T-helper 1 cell treated with Interleukin-12 subunit alpha and Interleukin-12 subunit beta and Interleukin-4 antibody, amounts not matched to agents 30 μg/mL and 1 μg/mL, for 36 hours (primary cell): ENCODE measurements around the gene DBR1.
A peak's percentile ranks its signal among the peaks of the same experiment; 100 is the strongest.

ENCODE experiments used
- H3K27ac Mint-ChIP-seq: one replicate; pipeline ENCODE4 v1.8.0; 2021; ENCODE audit warnings: mild to moderate bottlenecking, mixed read lengths
- H3K27me3 Mint-ChIP-seq: one replicate; pipeline ENCODE4 v1.8.0; 2021; ENCODE audit warnings: low read depth, mixed read lengths
- H3K36me3 Mint-ChIP-seq: one replicate; pipeline ENCODE4 v1.8.0; 2021; ENCODE audit warnings: low read depth, mixed read lengths
- H3K4me1 Mint-ChIP-seq: one replicate; pipeline ENCODE4 v1.8.0; 2021; ENCODE audit warnings: low read depth, mixed read lengths
- H3K4me3 Mint-ChIP-seq: one replicate; pipeline ENCODE4 v1.8.0; 2021; ENCODE audit warnings: mild to moderate bottlenecking, moderate library complexity, mixed read lengths
- H3K9me3 Mint-ChIP-seq: one replicate; pipeline ENCODE4 v1.8.0; 2021; ENCODE audit warnings: mixed read lengths

DBR1 gene

DNA sequence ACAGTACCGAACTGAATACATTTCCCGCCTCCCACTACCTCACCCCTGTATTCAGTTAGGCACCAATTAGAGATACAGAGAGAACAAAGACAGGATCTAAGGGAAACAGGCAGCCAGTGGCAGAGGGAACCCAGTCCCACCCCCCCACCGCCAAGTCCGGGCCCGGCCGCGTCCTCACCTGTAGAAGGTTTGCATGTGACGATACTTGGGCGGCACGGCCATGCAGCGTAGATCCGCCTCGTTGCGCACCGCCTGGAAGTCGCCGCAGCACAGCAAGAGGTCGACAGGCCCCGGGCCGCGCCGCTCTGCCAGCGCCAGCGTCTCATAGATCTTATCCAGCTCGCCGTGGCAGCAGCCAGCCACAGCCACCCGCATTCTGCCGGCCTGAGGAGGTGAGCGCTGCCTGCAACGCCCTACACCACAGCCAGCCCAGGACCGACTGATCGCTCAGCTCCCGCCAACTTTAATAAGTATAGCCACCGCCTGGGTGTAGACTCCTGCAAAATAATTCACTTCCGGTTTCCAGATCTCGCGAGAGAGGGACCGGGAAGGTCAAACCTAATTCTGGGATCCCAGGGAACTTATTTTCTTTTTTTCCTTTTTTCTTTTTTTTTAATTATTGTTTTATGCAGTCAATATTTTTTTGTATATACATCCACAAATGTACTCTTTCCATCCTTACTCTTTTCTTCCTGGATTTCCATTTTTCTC lies at the start of gene DBR1:
DBR1 (minus strand) TSS at position 501 of the 711 bp plus-strand sequence; CDS start at position 375, 126 bp downstream.
- H3K36me3 Mint-ChIP-seq: peaks cover 16% of the 10 kb centered on the region
- peak within 1 kb of the TSS; percentile 95 for H3K4me3 Mint-ChIP-seq
- H3K27ac Mint-ChIP-seq: peak within 1 kb of the TSS; percentile 94
- no peaks in the 10 kb centered on the region for H3K9me3 Mint-ChIP-seq
- peaks cover 29% of the 10 kb centered on the region for H3K4me1 Mint-ChIP-seq
- H3K27me3 Mint-ChIP-seq: no peaks in the 10 kb centered on the region

GRCh38 chr3:138222942-138223287 lies 48.2 kb upstream of the DBR1 start:
- H3K36me3 Mint-ChIP-seq: peaks cover 36% of the 10 kb centered on the region
- no peaks in the 10 kb centered on the region for H3K9me3 Mint-ChIP-seq

GRCh38 chr3:138222131-138222941 lies 47.6 kb upstream of the DBR1 start:
- Mint-ChIP-seq H3K9me3 (no peaks in the 10 kb centered on the region), H3K36me3 (peaks cover 32% of the 10 kb centered on the region), H3K4me3 (no peak overlapping the region)

More at GRCh38 chr3:138222942-138223287, 48.2 kb upstream of the DBR1 start:
- no peaks in the 10 kb centered on the region for H3K27me3 Mint-ChIP-seq
- H3K4me3 Mint-ChIP-seq: no peak overlapping the region
- H3K4me1 Mint-ChIP-seq: peaks cover 20% of the 10 kb centered on the region
- peak overlapping the region; percentile 64 for H3K27ac Mint-ChIP-seq

DNA sequence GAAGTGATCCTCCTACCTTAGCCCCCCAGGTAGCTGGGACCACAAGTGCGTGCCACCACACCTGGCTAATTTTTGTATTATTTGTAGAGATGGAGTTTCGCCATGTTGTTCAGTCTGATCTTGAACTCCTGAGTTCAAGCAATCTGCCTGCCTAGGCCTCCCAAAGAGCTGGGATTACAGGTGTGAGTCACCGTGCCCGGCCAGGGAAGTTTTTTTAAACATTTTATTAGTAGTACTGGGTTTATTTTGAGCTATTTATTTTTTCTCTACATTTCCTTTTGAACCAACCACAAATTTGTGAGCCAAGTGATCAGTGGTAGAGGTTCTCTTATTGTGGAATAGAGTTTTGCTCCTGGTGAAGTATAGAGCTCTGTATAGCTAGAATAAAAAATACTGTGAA lies 46.1 kb upstream of the DBR1 start:
- Mint-ChIP-seq H3K9me3 (no peaks in the 10 kb centered on the region), H3K27ac (no peak overlapping the region), H3K27me3 (no peaks in the 10 kb centered on the region), H3K4me3 (no peak overlapping the region), H3K36me3 (peaks cover 27% of the 10 kb centered on the region), H3K4me1 (peaks cover 20% of the 10 kb centered on the region)

More at GRCh38 chr3:138222131-138222941, 47.6 kb upstream of the DBR1 start:
- H3K4me1 Mint-ChIP-seq: peaks cover 20% of the 10 kb centered on the region
- H3K27ac Mint-ChIP-seq: peak overlapping the region; percentile 64
- H3K27me3 Mint-ChIP-seq: no peaks in the 10 kb centered on the region

DNA sequence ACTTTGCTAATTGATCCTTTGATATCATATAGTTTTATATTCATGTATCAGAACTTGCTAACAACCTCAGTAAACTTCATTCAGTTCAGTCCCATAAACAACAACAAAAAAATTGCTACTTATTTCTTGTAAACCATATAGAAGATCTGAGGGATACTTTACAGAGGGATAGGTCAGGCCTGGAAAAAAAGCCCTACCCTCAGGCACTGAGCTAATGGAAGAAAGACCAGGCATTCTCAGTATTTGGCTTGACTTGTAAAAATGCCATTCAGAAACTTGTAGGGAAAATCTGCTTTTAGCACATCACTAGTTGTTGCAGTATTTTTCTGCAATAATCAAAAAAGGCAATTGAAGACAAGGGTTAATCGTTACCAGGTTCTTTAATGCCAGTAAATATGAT lies 45.5 kb upstream of the DBR1 start:
- no peak overlapping the region for H3K27ac Mint-ChIP-seq
- no peak overlapping the region for H3K4me3 Mint-ChIP-seq
- peaks cover 20% of the 10 kb centered on the region for H3K4me1 Mint-ChIP-seq
- no peaks in the 10 kb centered on the region for H3K27me3 Mint-ChIP-seq
- H3K36me3 Mint-ChIP-seq: peaks cover 22% of the 10 kb centered on the region
- no peaks in the 10 kb centered on the region for H3K9me3 Mint-ChIP-seq

DNA sequence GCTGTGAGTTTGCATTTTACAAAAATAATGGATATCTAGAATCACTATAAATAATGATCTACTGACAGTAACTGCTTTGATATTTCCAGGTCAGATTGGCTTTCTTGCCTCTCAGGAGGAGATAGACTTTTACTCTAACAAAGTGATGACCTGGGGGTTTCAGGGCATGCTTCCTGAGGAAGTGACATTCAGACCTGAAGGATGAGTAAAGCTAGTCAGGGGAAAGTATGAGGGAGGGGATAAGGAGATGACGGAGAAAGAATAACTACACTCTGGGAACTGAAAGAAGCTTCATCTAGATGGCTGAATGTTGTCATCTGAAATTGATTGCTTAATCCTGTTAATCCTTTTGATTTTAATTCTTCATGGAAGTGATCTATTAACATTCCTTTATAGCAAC lies 44.5 kb upstream of the DBR1 start:
- H3K4me3 Mint-ChIP-seq: no peak overlapping the region
- H3K27ac Mint-ChIP-seq: no peak overlapping the region
- no peaks in the 10 kb centered on the region for H3K27me3 Mint-ChIP-seq
- H3K9me3 Mint-ChIP-seq: no peaks in the 10 kb centered on the region
- peaks cover 16% of the 10 kb centered on the region for H3K36me3 Mint-ChIP-seq
- peaks cover 20% of the 10 kb centered on the region for H3K4me1 Mint-ChIP-seq

DNA sequence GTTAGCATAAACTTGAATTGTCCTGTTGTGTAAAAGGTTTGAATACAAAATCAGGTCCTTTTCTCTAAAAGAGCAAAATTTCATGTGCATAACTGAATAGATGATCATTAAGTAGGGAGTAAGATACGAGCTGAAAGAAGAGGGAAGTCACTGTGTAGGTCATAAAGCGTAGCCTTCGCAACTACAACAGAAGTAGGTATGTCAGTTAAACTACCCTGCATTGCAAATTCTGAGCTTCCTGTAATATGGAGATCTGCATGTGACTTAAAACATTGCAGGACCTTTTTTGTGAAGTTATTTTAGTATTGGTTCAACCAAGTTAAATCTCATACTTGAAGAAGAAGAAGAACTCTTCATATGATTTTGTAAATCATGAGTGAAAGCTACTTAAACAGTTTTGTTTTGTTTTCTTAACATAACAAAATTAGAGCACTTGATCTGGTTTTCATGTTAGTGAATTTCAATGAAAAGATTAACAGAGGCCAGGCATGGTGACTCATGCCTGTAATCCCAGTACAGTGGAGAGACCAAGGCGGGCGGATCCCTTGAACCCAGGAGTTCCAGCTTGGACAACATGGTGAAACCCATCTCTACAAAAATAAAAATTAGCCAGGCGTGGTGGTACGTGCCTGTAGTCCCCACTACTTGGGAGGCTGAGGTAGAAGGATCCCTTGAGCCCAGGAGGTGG lies 38.8 kb upstream of the DBR1 start:
- H3K27me3 Mint-ChIP-seq: no peaks in the 10 kb centered on the region
- no peak overlapping the region for H3K27ac Mint-ChIP-seq
- H3K9me3 Mint-ChIP-seq: no peaks in the 10 kb centered on the region
- H3K36me3 Mint-ChIP-seq: peaks cover 12% of the 10 kb centered on the region
- H3K4me3 Mint-ChIP-seq: no peak overlapping the region
- H3K4me1 Mint-ChIP-seq: peaks cover 3% of the 10 kb centered on the region

DNA sequence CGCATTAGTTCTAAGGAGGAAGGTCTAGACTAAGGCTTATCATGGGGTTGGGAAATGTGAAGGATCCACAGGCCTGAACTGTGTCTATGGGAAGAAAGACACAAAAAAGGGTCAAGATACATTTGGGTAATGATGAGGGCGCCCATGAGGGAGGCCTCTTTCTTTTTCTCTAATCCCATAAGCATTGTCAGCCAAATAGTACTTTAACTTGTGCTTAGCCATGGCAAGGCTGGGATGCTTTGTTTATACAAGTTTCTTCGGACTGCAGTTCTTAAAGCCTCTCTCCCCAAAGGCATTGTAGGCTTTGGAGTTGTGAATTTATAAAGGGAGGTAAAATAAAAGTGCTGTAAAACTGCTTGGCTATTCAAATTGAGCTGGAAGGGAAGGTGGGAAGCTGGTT lies 35.8 kb upstream of the DBR1 start:
- Mint-ChIP-seq H3K36me3 (peaks cover 17% of the 10 kb centered on the region), H3K4me1 (no peaks in the 10 kb centered on the region), H3K9me3 (no peaks in the 10 kb centered on the region), H3K27me3 (no peaks in the 10 kb centered on the region), H3K4me3 (no peak overlapping the region), H3K27ac (no peak overlapping the region)

DNA sequence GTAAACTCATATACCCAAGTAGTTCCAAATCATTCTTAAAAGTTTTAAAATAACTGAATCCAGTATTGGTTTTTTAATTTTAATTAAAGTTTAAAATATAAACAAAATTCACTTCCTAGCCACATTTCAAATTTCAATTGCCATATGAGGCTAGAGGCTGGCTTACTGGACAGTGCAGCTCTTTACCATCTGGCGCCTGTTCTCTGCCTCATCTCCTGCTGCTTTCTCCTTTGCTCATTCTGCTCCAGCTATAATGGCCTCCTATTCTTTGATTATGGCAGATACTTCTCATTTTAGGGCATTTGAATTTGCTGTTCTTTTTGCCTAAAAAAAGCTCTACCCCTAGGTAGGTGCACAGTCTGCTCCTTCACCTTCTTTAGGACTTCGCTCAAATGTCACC lies 31.5 kb upstream of the DBR1 start:
- Mint-ChIP-seq H3K4me1 (peaks cover 3% of the 10 kb centered on the region), H3K27ac (no peak overlapping the region), H3K27me3 (no peaks in the 10 kb centered on the region), H3K36me3 (peaks cover 8% of the 10 kb centered on the region), H3K4me3 (no peak overlapping the region), H3K9me3 (no peaks in the 10 kb centered on the region)

- Mint-ChIP-seq H3K27ac (no peak overlapping the region), H3K4me3 (no peak overlapping the region), H3K27me3 (no peaks in the 10 kb centered on the region), H3K4me1 (peaks cover 3% of the 10 kb centered on the region), H3K36me3 (peaks cover 8% of the 10 kb centered on the region), H3K9me3 (no peaks in the 10 kb centered on the region)
Measured at GRCh38 chr3:138205527-138205926, 30.8 kb upstream of the DBR1 start.

DNA sequence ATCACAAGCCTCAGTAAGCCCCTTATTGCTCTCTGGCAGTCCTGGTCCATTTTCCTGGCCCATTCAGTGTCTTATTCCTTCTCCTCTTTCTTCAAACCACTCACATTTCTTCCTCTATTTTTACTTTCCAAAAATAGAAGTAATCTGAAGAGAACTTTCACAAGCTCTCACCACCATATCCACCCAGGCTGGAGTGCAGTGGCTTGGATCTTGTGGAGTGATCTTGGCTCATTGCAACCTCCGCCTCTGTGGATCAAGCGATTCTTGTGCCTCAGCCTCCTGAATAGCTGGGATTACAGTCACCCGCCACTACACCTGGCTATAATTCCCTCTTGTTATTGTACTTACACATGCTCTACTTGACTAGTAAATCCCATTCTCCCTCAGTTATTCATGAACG lies 29.2 kb upstream of the DBR1 start:
- Mint-ChIP-seq H3K9me3 (no peaks in the 10 kb centered on the region), H3K27me3 (no peaks in the 10 kb centered on the region), H3K27ac (no peak overlapping the region), H3K36me3 (peaks cover 9% of the 10 kb centered on the region), H3K4me1 (peaks cover 12% of the 10 kb centered on the region), H3K4me3 (no peak overlapping the region)

DNA sequence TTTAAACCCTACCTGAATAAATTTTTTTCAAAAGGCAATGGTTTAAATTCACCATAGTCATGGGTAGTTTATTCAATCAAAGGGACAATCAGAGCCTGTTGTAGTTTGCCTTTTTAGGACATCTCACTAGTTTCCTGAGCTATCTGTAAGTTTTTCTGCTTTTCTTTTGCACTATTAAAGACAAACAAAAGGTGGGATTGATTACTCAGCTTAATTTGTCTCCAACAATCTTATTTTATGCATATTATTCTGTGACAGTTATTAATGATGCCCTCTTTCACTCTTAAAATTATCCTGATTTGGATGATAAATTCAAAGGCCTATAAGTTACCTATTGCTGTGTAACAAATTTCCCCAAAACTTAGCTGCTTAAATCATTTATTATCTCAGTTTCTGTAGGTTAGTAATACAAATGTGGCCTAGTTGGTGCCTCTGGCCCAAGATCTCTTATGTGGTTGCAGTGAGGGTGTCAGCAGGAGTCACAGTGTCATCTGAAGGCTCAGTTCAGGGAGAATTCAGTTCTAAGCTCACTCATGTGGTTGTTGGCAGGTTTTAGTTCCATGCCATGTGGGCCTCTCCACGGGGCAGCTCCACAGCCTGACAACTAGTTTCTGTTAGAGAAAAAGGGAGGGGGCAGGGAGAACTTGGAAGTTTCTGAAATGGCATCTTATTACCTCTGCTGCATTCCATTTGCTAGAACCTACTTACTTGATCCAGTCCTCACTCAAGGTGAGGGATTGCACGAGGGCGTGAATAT lies 28.4 kb upstream of the DBR1 start:
- H3K4me3 Mint-ChIP-seq: no peak overlapping the region

GRCh38 chr3:138200424-138200823 lies 25.7 kb upstream of the DBR1 start:
- Mint-ChIP-seq H3K27me3 (no peaks in the 10 kb centered on the region), H3K4me1 (peaks cover 15% of the 10 kb centered on the region), H3K36me3 (peaks cover 8% of the 10 kb centered on the region), H3K9me3 (no peaks in the 10 kb centered on the region), H3K4me3 (no peak overlapping the region), H3K27ac (no peak overlapping the region)

More for the DNA sequence above, 28.4 kb upstream of the DBR1 start:
- Mint-ChIP-seq H3K4me1 (peaks cover 13% of the 10 kb centered on the region), H3K36me3 (peaks cover 8% of the 10 kb centered on the region), H3K27me3 (no peaks in the 10 kb centered on the region), H3K27ac (no peak overlapping the region), H3K9me3 (no peaks in the 10 kb centered on the region)

GRCh38 chr3:138199851-138200250 lies 25.1 kb upstream of the DBR1 start:
- H3K9me3 Mint-ChIP-seq: no peaks in the 10 kb centered on the region
- H3K27me3 Mint-ChIP-seq: no peaks in the 10 kb centered on the region
- no peak overlapping the region for H3K27ac Mint-ChIP-seq
- peaks cover 15% of the 10 kb centered on the region for H3K4me1 Mint-ChIP-seq
- peaks cover 8% of the 10 kb centered on the region for H3K36me3 Mint-ChIP-seq
- no peak overlapping the region for H3K4me3 Mint-ChIP-seq
